NCI-H2107 treated with DMSO at 0.1 percent for 48 hours (cell line): ENCODE data around the gene STOX2.

Experiments
- DNase-seq: peaks from one replicate; lab custom pipeline; 2025; ENCODE audit not compliant: unreplicated experiment; lab: John Stamatoyannopoulos, UW

Gene STOX2

DNA sequence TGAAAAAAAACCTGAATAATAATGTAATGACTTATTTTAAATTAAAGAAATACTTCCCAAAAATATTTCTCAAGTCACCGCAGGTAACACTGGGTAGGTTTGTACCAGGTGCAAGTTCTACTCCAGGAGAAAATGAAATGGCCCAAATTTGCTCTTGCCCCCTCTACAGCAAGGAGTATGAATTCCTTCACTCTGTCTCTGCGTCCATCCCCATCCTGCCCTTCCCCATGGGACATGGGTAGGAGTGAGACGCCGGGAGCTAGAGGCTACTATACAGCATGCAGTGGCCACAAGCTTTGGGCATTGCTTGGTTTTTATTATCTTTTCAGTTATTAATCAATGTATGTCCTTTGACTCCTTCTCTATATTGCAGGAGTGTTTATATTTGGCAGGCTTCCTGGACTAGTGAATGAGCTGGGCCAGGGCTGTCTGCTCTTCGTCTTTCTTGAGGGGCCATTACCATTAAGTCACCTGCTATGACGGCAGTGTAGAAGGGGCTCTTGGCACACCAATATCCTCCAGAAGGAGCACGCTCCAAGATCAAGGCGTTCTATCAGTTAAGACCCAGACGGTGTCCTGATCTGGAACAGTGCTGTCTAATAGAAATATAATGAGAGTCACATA is 162.9 kb downstream of the STOX2 start:
- no peak for DNase-seq
